HAP-1 (cell line): ENCODE measurements around the gene OSGEPL1.
A peak's percentile ranks its signal among the peaks of the same experiment; 100 is the strongest.
"Not testable (repeated sequence)": the region's sequence is repeated elsewhere in the genome, so short reads cannot be mapped to it uniquely, and the experiment has no call there.

Source experiments
- DNase-seq, 2 experiments: peaks; one replicate each; pipeline ENCODE4 v3.0.0-alpha.2; 2016 to 2020; ENCODE audit warnings: low spot score in 2 of 2
- H3K27me3 ChIP-seq: fragments of 250-450 bp; sonication (Bioruptor Pico); 2 replicates; pipeline ENCODE4 v1.5.1; 2020; ENCODE audit warnings: low read depth, mild to moderate bottlenecking, moderate library complexity
- H3K36me3 ChIP-seq: fragments of 250-450 bp; sonication (Bioruptor Pico); replicated peaks from 2 replicates; pipeline ENCODE4 v1.5.1; 2020; ENCODE audit warnings: mild to moderate bottlenecking
- H3K4me1 ChIP-seq: fragments of 250-450 bp; sonication (Bioruptor Pico); 2 replicates; pipeline ENCODE4 v1.5.1; 2020; ENCODE audit warnings: mild to moderate bottlenecking
- H3K4me3 ChIP-seq: fragments of 250-450 bp; sonication (Bioruptor Pico); 2 replicates; pipeline ENCODE4 v1.5.1; 2020; ENCODE audit warnings: mild to moderate bottlenecking, moderate library complexity
- H3K9me3 ChIP-seq: fragments of 250-450 bp; sonication (Bioruptor Pico); 2 replicates; pipeline ENCODE4 v1.5.1; 2020; ENCODE audit warnings: mild to moderate bottlenecking, moderate library complexity
- in situ Hi-C: fragments of 300-500 bp; cut with MboI; formaldehyde crosslinking; loops from 3 replicates; pipeline ENCODE4 v1.14.3; 2020; ENCODE audit warnings: low sequenced_read_pairs, inconsistent platforms, mixed read lengths

Gene OSGEPL1

GRCh38 chr2:189772212-189772611, 9.6 kb upstream of the OSGEPL1 start:
- no peaks in the 10 kb centered on the region for H3K27me3 ChIP-seq
- in situ Hi-C loops = no loop called here
- no peaks in the 10 kb centered on the region for H3K9me3 ChIP-seq
- H3K4me1 ChIP-seq = no peaks in the 10 kb centered on the region
- H3K36me3 ChIP-seq = peaks cover 42% of the 10 kb centered on the region
- H3K4me3 ChIP-seq = no peak overlapping the region
- no peak for DNase-seq

- Histone ChIP-seq H3K4me3 (no peak overlapping the region), H3K36me3 (peaks cover 34% of the 10 kb centered on the region), H3K9me3 (no peaks in the 10 kb centered on the region), H3K27me3 (no peaks in the 10 kb centered on the region), H3K4me1 (no peaks in the 10 kb centered on the region; the same call in 1 of the 2 replicates)
- in situ Hi-C loops = no loop called here
- no peak for DNase-seq
These were observed 8.2 kb upstream of the OSGEPL1 start for GRCh38 chr2:189770590-189771322.

- Histone ChIP-seq H3K9me3 (no peaks in the 10 kb centered on the region), H3K36me3 (peaks cover 6% of the 10 kb centered on the region; the same call in 1 of the 2 replicates), H3K4me1 (peaks cover 18% of the 10 kb centered on the region), H3K4me3 (peak overlapping the region; percentile 65; the same call in 1 of the 2 replicates), H3K27me3 (no peaks in the 10 kb centered on the region)
- in situ Hi-C loops = no loop called here
- no peak for DNase-seq
These were observed 1.5 kb upstream of the OSGEPL1 start for GRCh38 chr2:189763908-189764661.

DNA sequence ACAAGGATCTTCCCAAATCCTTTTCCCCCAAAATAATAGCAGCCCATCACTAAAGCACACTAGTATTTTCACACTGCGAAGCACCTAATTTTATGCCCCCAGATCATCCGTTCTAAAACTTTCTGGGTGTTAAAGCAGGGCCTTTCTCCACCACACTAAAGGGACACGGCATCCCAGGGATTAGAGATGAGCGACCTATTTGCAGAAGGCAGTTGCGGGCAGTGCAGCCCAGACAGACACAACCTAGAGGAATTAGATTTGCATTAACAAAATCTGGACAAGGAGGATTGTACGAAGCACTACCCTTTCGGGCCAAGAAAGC, 402 bp downstream of the OSGEPL1 start:
- Histone ChIP-seq H3K4me3 (peak overlapping the region; percentile 65), H3K27me3 (no peaks in the 10 kb centered on the region), H3K9me3 (no peaks in the 10 kb centered on the region), H3K4me1 (peaks cover 25% of the 10 kb centered on the region), H3K36me3 (peaks cover 6% of the 10 kb centered on the region; the same call in 1 of the 2 replicates)
- no peak for DNase-seq
- in situ Hi-C loops = no loop called here

DNA sequence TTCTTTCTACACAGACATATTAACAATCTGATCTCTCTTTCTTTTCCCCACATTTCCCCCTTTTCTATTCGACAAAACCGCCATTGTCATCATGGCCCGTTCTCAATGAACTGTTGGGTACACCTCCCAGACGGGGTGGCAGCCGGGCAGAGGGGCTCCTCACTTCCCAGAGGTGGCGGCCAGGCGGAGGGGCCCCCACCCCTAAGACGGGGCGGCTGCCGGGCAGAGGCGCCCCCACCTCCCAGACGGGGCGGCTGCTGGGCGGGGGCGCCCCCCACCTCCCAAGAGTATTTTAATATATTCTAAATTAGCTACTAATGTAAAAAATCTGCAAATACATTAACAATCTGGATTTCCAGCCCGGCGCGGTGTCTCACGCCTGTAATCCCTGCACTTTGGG, 2.4 kb downstream of the OSGEPL1 start:
- in situ Hi-C loops, H3K36me3 ChIP-seq, DNase-seq, H3K4me3 ChIP-seq, H3K9me3 ChIP-seq, H3K27me3 ChIP-seq: not testable (repeated sequence)
- H3K4me1 ChIP-seq = peaks cover 38% of the 10 kb centered on the region

DNA sequence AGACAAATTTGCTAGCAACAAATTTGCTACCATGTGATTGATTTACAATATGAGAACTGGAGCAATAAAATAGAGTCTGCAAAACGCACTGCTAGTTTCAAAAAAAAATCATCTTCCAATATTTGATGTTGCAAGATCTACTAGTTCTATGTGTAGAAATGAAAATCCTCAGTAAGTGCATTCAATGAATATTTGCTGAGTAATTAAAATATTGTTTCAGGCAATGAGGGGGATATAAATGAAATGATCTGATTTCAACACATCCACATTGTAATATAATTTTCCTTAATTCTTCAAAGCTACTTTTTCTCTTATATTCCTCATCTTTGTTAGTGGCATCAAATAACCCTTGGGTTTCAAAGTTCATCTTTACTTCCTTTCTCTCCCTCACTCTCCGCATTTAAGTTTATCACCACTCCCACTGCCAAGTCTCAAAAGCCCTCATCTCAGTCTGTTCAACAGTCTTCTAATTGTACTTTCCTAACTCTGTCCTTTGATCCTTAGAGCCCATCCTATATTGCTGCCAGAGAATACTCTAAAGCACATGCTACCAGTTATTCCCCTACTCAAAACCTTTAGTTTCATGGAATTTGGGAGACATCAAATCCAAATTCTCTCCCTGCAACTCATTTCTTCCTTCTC, 6.2 kb downstream of the OSGEPL1 start:
- peaks cover 24% of the 10 kb centered on the region for H3K4me1 ChIP-seq
- peaks cover 7% of the 10 kb centered on the region for H3K36me3 ChIP-seq
- H3K4me3 ChIP-seq = no peak overlapping the region
- H3K27me3 ChIP-seq = no peaks in the 10 kb centered on the region
- H3K9me3 ChIP-seq = no peaks in the 10 kb centered on the region
- in situ Hi-C loops = no loop called here
- DNase-seq = no peak

DNA sequence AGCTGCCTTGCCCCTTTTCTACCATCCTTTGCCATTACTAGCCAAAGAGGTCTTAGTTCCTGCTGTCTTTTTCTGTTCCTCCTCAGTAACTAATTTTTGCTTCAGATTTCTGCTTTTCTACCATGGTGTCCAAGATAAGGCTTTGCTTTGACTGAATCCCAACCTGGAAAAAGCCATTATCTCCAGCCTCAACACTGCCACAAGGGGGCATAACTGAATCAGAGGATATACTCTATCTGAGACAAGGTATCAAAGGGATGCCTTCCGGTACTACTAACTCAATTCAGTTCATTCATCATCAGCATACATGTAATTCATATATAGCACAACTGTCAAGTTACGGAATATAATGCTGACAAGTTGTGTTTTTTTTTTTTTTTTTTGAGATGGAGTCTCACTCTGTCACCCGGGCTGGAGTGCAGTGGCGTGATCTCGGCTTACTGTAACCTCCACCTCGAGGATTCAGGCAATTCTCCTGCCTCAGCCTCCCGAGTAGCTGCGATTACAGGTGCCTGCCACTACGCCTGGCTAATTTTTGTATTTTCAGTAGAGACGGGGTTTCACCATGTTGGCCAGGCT, 11.4 kb downstream of the OSGEPL1 start:
- Histone ChIP-seq H3K4me1 (peaks cover 6% of the 10 kb centered on the region), H3K36me3 (peaks cover 7% of the 10 kb centered on the region), H3K4me3 (no peak overlapping the region), H3K27me3 (no peaks in the 10 kb centered on the region), H3K9me3 (no peaks in the 10 kb centered on the region)
- in situ Hi-C loops = no loop called here
- DNase-seq = peak; percentile 14 to 60

GRCh38 chr2:189729430-189729829, 33.2 kb downstream of the OSGEPL1 start:
- Histone ChIP-seq H3K36me3 (no peaks in the 10 kb centered on the region), H3K4me3 (no peak overlapping the region), H3K4me1 (no peaks in the 10 kb centered on the region), H3K9me3 (no peaks in the 10 kb centered on the region), H3K27me3 (no peaks in the 10 kb centered on the region)
- DNase-seq = no peak
- in situ Hi-C loops = no loop called here

DNA sequence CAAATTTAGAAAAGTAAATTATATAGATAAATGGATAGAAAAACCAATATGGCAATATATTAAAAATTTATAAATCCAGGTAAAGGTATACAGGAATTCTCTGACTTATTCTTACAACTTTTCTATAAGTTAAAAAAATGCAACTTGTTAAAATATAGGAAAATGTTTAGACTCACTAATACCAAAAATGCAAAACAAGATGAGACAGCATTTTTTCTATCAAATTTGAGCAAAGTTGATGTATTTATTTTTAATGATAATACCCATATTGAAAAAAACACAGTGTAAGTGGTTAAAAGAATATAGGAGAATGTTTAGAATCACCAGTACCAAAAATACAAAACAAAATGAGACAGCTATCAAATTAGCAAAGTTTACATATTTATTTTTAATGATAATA, 35.7 kb downstream of the OSGEPL1 start:
- Histone ChIP-seq H3K36me3 (no peaks in the 10 kb centered on the region), H3K9me3 (no peaks in the 10 kb centered on the region), H3K4me1 (no peaks in the 10 kb centered on the region), H3K27me3 (no peaks in the 10 kb centered on the region), H3K4me3 (no peak overlapping the region)
- in situ Hi-C loops = no loop called here
- no peak for DNase-seq

GRCh38 chr2:189726271-189726670, 36.3 kb downstream of the OSGEPL1 start:
- no peaks in the 10 kb centered on the region for H3K4me1 ChIP-seq
- H3K4me3 ChIP-seq = no peak overlapping the region
- H3K9me3 ChIP-seq = no peaks in the 10 kb centered on the region
- no peaks in the 10 kb centered on the region for H3K36me3 ChIP-seq
- DNase-seq = no peak
- in situ Hi-C loops = no loop called here
- H3K27me3 ChIP-seq = no peaks in the 10 kb centered on the region

- H3K36me3 ChIP-seq = no peaks in the 10 kb centered on the region
- no peak for DNase-seq
- H3K27me3 ChIP-seq = no peaks in the 10 kb centered on the region
- in situ Hi-C loops = no loop called here
- no peaks in the 10 kb centered on the region for H3K9me3 ChIP-seq
- no peak overlapping the region for H3K4me3 ChIP-seq
- no peaks in the 10 kb centered on the region for H3K4me1 ChIP-seq
These were observed 39.4 kb downstream of the OSGEPL1 start for GRCh38 chr2:189723192-189723591.

GRCh38 chr2:189719571-189719970, 43.0 kb downstream of the OSGEPL1 start:
- Histone ChIP-seq H3K4me1 (no peaks in the 10 kb centered on the region), H3K36me3 (no peaks in the 10 kb centered on the region), H3K9me3 (0 out of 2 replicates have a peak, but pooled peaks cover 3% of the 10 kb centered on the region), H3K4me3 (no peak overlapping the region), H3K27me3 (no peaks in the 10 kb centered on the region)
- no peak for DNase-seq
- in situ Hi-C loops = no loop called here

DNA sequence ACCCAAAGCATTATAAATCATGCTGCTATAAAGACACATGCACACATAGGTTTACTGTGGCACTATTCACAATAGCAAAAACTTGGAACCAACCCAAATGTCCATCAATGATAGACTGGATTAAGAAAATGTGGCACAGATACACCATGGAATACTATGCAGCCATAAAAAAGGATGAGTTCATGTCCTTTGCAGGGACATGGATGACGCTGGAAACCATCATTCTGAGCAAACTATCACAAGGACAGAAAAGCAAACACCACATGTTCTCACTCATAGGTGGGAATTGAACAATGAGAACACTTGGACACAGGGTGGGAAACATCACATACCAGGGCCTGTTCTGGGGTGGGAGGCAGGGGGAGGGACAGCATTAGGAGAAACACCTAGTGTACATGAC, 45.0 kb downstream of the OSGEPL1 start:
- H3K4me3 ChIP-seq, H3K9me3 ChIP-seq, H3K4me1 ChIP-seq, H3K36me3 ChIP-seq, in situ Hi-C loops, H3K27me3 ChIP-seq, DNase-seq: not testable (repeated sequence)
